Adrenal gland (tissue), 12 donors: ENCODE data around the gene ALPK1. TPM values are rescaled to one million over a fixed set of nuclear protein-coding genes. Genes with fewer than 3 reads are reported as not detected.

ENCODE experiments used
- DNase-seq, 7 donors: peaks; one replicate each; pipeline ENCODE4 v3.0.0-alpha.2; 2019 to 2020
- H3K27ac ChIP-seq, 5 donors: fragments of 200-600 bp; sonication (generic) in 4 of 5; 1 replicate in 3 of 5; 2 replicates in 2 of 5; pipeline versions ENCODE4 v1.5.1 to v1.8.0; 2016 to 2020; ENCODE audit warnings: mild to moderate bottlenecking in 1 of 5
- H3K27me3 ChIP-seq: fragments of 200-600 bp; 2 replicates; pipeline ENCODE4 v1.8.0; 2021
- H3K36me3 ChIP-seq, 2 donors: fragments of 200-600 bp; replicated peaks in 1 of 2; 1 replicate in 1 of 2; 2 replicates in 1 of 2; pipeline versions ENCODE4 v1.5.1 to v1.8.0; 2018 to 2022
- H3K4me1 ChIP-seq, 2 donors: fragments of 200-600 bp; replicated peaks in 1 of 2; 1 replicate in 1 of 2; 2 replicates in 1 of 2; pipeline versions ENCODE4 v1.5.1 to v1.8.0; 2018 to 2021
- H3K4me3 ChIP-seq, 4 donors: fragments of 200-600 bp; sonication (generic) in 3 of 4; one replicate each; pipeline ENCODE4 v1.5.1; 2016 to 2018
- H3K9me3 ChIP-seq, 3 donors: fragments of 200-600 bp; sonication (generic) in 1 of 3; replicated peaks in 1 of 3; 1 replicate in 2 of 3; 2 replicates in 1 of 3; pipeline versions ENCODE4 v1.5.1 to v1.8.0; 2016 to 2021
- POLR2A ChIP-seq, 2 donors: fragments of 450-650 bp; IDR thresholded peaks; one replicate each; pipeline ENCODE4 v1.6.1; 2017; ENCODE audit warnings: antibody characterized with exemption in 2 of 2, mild to moderate bottlenecking in 2 of 2, moderate library complexity in 1 of 2
- WGBS, 4 donors: extraction: QIAGEN DNeasy Blood & Tissue Kit in 2 of 4; methylation state at CpG; one replicate each; pipeline versions ENCODE4 v1.1.5 to v1.1.7; 2013 to 2017; 5-methylcytosine and 5-hydroxymethylcytosine counted together
- intact Hi-C, 2 donors: fragments of 100-400 bp; cut with DNase I; formaldehyde crosslinking; loops; one replicate each; pipeline versions ENCODE4 v1.14.1 to v1.15.0; 2022 to 2023
- polyA plus RNA-seq, 3 donors: library from polyadenylated mRNA; stranded (reverse); fragments of 200-250 nt in 2 of 3; fragments of 350-450 nt in 1 of 3; fragmentation: Illumina TruSeq in 1 of 3; extraction: RNeasy Lipid Tissue Mini Kit (QIAGEN cat#74804) in 1 of 3; gene quantifications; one replicate each; pipeline ENCODE4 v1.2.3, GENCODE V29; 2013 to 2014
- total RNA-seq, 9 donors: library from RNA; depleted of rRNA in 4 of 9; stranded (reverse); fragments of >200 nt in 4 of 9; fragments of 120-200 nt in 1 of 9; fragmentation: NEBNext Ultra II Directional in 1 of 9; extraction: Animal tissue kit (Norgen Biotek cat#: 25700) in 1 of 9; gene quantifications; one replicate each; pipeline versions ENCODE4 v1.1.0 to v1.2.4, GENCODE V29; 2013 to 2023
- TF ChIP-seq, protein P1 (sequence below), 6 experiments: fragments of 450-650 bp in 4 of 6; fragments of 200-600 bp in 2 of 6; sonication (generic) in 1 of 6; IDR thresholded peaks; 1 replicate in 5 of 6; 2 replicates in 1 of 6; pipeline versions ENCODE4 v1.5.1 to v1.8.0; 2016 to 2021; ENCODE audit warnings: antibody characterized with exemption in 6 of 6, mild to moderate bottlenecking in 2 of 6, moderate library complexity in 1 of 6
- donor health status: healthy with polysubstance abuse.
- donor health status: Bipolar disorder and iron deficiency.
- donor health status: DM: yes; HTN: yes; CAD: no.
- donor health status: DM: no; HTN: no; CAD: no.
- donor health status: DM: no; HTN: no; CAD: no.
- donor health status: DM: yes; HTN: yes; CAD: no.

Gene ALPK1
- total and polyA plus RNA-seq, 12 donors, result 6.0 to 50.4 (median 14.4) TPM

GRCh38 chr4:112377594-112378242 is 80.5 kb downstream of the ALPK1 start:
- DNase-seq, result no peak
- Histone ChIP-seq H3K9me3 (no peaks in the 10 kb centered on the region), H3K27ac (no peak overlapping the region), H3K27me3 (no peaks in the 10 kb centered on the region), H3K4me3 (no peak overlapping the region), H3K4me1 (no peaks in the 10 kb centered on the region), H3K36me3 (peaks cover 0 to 12% of the 10 kb centered on the region in 2 donors)
- WGBS, 4 donors, result 89 to 91% (median 89%) methylated on average over 13 of the region's 13 CpGs
- intact Hi-C loops, result no loop called here
- TF ChIP-seq, protein P1, sequence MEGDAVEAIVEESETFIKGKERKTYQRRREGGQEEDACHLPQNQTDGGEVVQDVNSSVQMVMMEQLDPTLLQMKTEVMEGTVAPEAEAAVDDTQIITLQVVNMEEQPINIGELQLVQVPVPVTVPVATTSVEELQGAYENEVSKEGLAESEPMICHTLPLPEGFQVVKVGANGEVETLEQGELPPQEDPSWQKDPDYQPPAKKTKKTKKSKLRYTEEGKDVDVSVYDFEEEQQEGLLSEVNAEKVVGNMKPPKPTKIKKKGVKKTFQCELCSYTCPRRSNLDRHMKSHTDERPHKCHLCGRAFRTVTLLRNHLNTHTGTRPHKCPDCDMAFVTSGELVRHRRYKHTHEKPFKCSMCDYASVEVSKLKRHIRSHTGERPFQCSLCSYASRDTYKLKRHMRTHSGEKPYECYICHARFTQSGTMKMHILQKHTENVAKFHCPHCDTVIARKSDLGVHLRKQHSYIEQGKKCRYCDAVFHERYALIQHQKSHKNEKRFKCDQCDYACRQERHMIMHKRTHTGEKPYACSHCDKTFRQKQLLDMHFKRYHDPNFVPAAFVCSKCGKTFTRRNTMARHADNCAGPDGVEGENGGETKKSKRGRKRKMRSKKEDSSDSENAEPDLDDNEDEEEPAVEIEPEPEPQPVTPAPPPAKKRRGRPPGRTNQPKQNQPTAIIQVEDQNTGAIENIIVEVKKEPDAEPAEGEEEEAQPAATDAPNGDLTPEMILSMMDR (IDR thresholded peaks at IDR 0.05), result no peak
- TF ChIP-seq POLR2A (IDR thresholded peaks at IDR 0.05), result no peak

- no peaks in the 10 kb centered on the region for H3K27me3 ChIP-seq
- H3K4me1 ChIP-seq, result no peaks in the 10 kb centered on the region
- no peak overlapping the region for H3K27ac ChIP-seq
- H3K9me3 ChIP-seq, result no peaks in the 10 kb centered on the region
- peaks cover 0 to 12% of the 10 kb centered on the region in 2 donors for H3K36me3 ChIP-seq
- no peak for TF ChIP-seq POLR2A (IDR thresholded peaks at IDR 0.05)
- TF ChIP-seq, protein P1 (IDR thresholded peaks at IDR 0.05), result no peak
- WGBS, 4 donors, result 86 to 96% (median 93%) methylated on average over 3 of the region's 3 CpGs
- no peak overlapping the region for H3K4me3 ChIP-seq
- DNase-seq, result no peak
- intact Hi-C loops, result no loop called here
Measured at GRCh38 chr4:112378243-112378620, 81.1 kb downstream of the ALPK1 start.

DNA sequence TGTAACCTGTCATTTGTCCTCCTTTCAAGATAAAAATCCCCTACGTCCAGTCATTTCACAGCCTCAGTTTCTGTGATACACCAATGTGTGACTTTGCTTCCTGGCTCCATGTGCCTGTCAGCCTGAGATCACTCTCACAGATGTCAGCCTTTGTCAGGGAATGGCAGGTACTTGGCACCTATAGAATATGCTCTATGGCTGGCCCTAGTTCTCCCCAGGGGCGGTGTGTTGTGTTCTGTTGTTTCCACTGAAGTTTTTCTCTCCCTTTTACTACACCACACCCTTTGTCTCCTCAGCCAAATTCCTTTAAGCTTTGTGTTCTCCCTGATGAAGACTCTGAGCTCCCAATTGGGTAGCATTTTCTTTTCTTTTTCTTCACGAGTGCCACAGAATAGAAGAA is 81.7 kb downstream of the ALPK1 start:
- Histone ChIP-seq H3K4me3 (no peak overlapping the region), H3K4me1 (no peaks in the 10 kb centered on the region), H3K9me3 (no peaks in the 10 kb centered on the region), H3K27me3 (no peaks in the 10 kb centered on the region), H3K27ac (no peak overlapping the region), H3K36me3 (peaks cover 0 to 12% of the 10 kb centered on the region in 2 donors)
- 81 to 86% (median 83%) methylated on average over 3 of the region's 3 CpGs for WGBS, 4 donors
- TF ChIP-seq, protein P1 (IDR thresholded peaks at IDR 0.05), result no peak
- TF ChIP-seq POLR2A (IDR thresholded peaks at IDR 0.05), result no peak
- DNase-seq, result no peak
- intact Hi-C loops, result no loop called here

- no peaks in the 10 kb centered on the region for H3K9me3 ChIP-seq
- no peaks in the 10 kb centered on the region for H3K4me1 ChIP-seq
- 60 to 83% (median 69%) methylated on average over 17 to 26 of the region's 26 CpGs for WGBS, 4 donors
- H3K27ac ChIP-seq, result no peak overlapping the region
- TF ChIP-seq POLR2A (IDR thresholded peaks at IDR 0.05), result no peak
- TF ChIP-seq, protein P1 (IDR thresholded peaks at IDR 0.05), result no peak
- no peaks in the 10 kb centered on the region for H3K27me3 ChIP-seq
- H3K36me3 ChIP-seq, result peaks cover 0 to 12% of the 10 kb centered on the region in 2 donors
- intact Hi-C loops, result no loop called here
- no peak for DNase-seq
- H3K4me3 ChIP-seq, result no peak overlapping the region
Measured at GRCh38 chr4:112379306-112379705, 82.1 kb downstream of the ALPK1 start.
